ENCODE results near the gene CLEC7A.

GRCh38 chr12:10165421-10165820 lies 35.4 kb upstream of the CLEC7A start:
- TF ChIP-seq CTCF (IDR thresholded peaks at IDR 0.05) (no peak), POLR2A (IDR thresholded peaks at IDR 0.05) (no peak)
